Neural cell (in vitro differentiated cells): ENCODE data around the gene ALAS2. TPM values are rescaled to one million over a fixed set of nuclear protein-coding genes. Genes with fewer than 3 reads are reported as not detected.

Experiments
- H2AFZ ChIP-seq: fragments of 200-600, 300-800 bp; sonication (generic), shearing (Covaris generic); 2 replicates; pipeline ENCODE4 v1.6.0; 2014; ENCODE audit warnings: low read depth, mild to moderate bottlenecking, antibody characterized with exemption, low read length, moderate library complexity
- H3F3A ChIP-seq: fragments of 200-600 bp; shearing (Covaris generic); 2 replicates; pipeline ENCODE4 v1.6.1; 2016; ENCODE audit warnings: mild to moderate bottlenecking, moderate library complexity, mixed read lengths, antibody characterized with exemption, low read length; ENCODE audit not compliant: insufficient read depth, poor library complexity, severe bottlenecking
- H3K27ac ChIP-seq: fragments of 200-600, 300-800 bp; sonication (generic), shearing (Covaris generic); 2 replicates; pipeline ENCODE4 v1.5.1; 2014; ENCODE audit warnings: mild to moderate bottlenecking, low read length, moderate library complexity
- H3K27me3 ChIP-seq: fragments of 300-800, 200-600 bp; sonication (generic), shearing (Covaris generic); 2 replicates; pipeline ENCODE4 v1.6.0; 2014; ENCODE audit warnings: mild to moderate bottlenecking, low read depth, low read length, moderate library complexity; ENCODE audit not compliant: insufficient read depth
- H3K36me3 ChIP-seq: fragments of 300-800, 200-600 bp; sonication (generic), shearing (Covaris generic); 2 replicates; pipeline ENCODE4 v1.5.1; 2014; ENCODE audit warnings: mild to moderate bottlenecking, antibody characterized with exemption, low read length, moderate library complexity; ENCODE audit not compliant: insufficient read depth
- H3K4me2 ChIP-seq: fragments of 300-800, 200-600 bp; sonication (generic), shearing (Covaris generic); 2 replicates; pipeline ENCODE4 v1.6.0; 2014; ENCODE audit warnings: mild to moderate bottlenecking, low read length
- H3K4me3 ChIP-seq: fragments of 300-800, 200-600 bp; sonication (generic), shearing (Covaris generic); 2 replicates; pipeline ENCODE4 v1.5.1; 2014; ENCODE audit warnings: mild to moderate bottlenecking, low read length, moderate library complexity
- H3K79me2 ChIP-seq: fragments of 200-600 bp; shearing (Covaris generic); replicated peaks from 2 replicates; pipeline ENCODE4 v1.6.0; 2014; ENCODE audit warnings: mild to moderate bottlenecking, low read length, moderate library complexity; ENCODE audit not compliant: insufficient read depth
- H3K9ac ChIP-seq: fragments of 300-800, 200-600 bp; sonication (generic), shearing (Covaris generic); 2 replicates; pipeline ENCODE4 v1.6.1; 2016; ENCODE audit warnings: mild to moderate bottlenecking, low read length, mixed read lengths
- H3K9me2 ChIP-seq: fragments of 200-600 bp; shearing (Covaris generic); 2 replicates; pipeline ENCODE4 v1.6.1; 2016; ENCODE audit warnings: mild to moderate bottlenecking, low read length, mixed read lengths; ENCODE audit not compliant: insufficient read depth
- H3K9me3 ChIP-seq: fragments of 200-600, 300-800 bp; sonication (generic), shearing (Covaris generic); 2 replicates; pipeline ENCODE4 v1.6.1; 2016; ENCODE audit warnings: mild to moderate bottlenecking, mixed run types, low read length, moderate library complexity, mixed read lengths
- H4K20me1 ChIP-seq: fragments of 200-600 bp; shearing (Covaris generic); 2 replicates; pipeline ENCODE4 v1.6.1; 2016; ENCODE audit warnings: mild to moderate bottlenecking, mixed run types; ENCODE audit not compliant: insufficient read depth
- CTCF ChIP-seq: fragments of 450-650 bp; IDR thresholded peaks from 2 replicates; pipeline ENCODE4 v1.5.1; 2014; ENCODE audit warnings: antibody characterized with exemption, mild to moderate bottlenecking, moderate library complexity; ENCODE audit not compliant: poor library complexity, severe bottlenecking
- EP300 ChIP-seq: fragments of 450-650 bp; conservative IDR thresholded peaks from 2 replicates; pipeline ENCODE4 v1.6.1; 2014; ENCODE audit warnings: antibody characterized with exemption, mild to moderate bottlenecking, moderate library complexity; ENCODE audit not compliant: poor library complexity, severe bottlenecking
- EZH2 ChIP-seq: fragments of 200-600, 300-800 bp; shearing (Covaris generic), sonication (generic); IDR thresholded peaks from 2 replicates; pipeline ENCODE4 v1.6.1; 2014; ENCODE audit warnings: antibody characterized with exemption, low read length, borderline replicate concordance, mild to moderate bottlenecking; ENCODE audit not compliant: insufficient read depth, poor library complexity, severe bottlenecking
- MXI1 ChIP-seq: fragments of 450-650 bp; conservative IDR thresholded peaks from 2 replicates; pipeline ENCODE4 v1.6.1; 2014; ENCODE audit warnings: antibody characterized with exemption, mild to moderate bottlenecking; ENCODE audit not compliant: poor library complexity, severe bottlenecking
- POLR2AphosphoS5 ChIP-seq: IDR thresholded peaks from 2 replicates; pipeline ENCODE4 v1.6.1; 2012
- RAD21 ChIP-seq: fragments of 450-650 bp; conservative IDR thresholded peaks from 2 replicates; pipeline ENCODE4 v1.6.1; 2014; ENCODE audit warnings: antibody characterized with exemption, mild to moderate bottlenecking, moderate library complexity
- REST ChIP-seq: IDR thresholded peaks from 2 replicates; pipeline ENCODE4 v1.6.1; 2012; ENCODE audit warnings: borderline replicate concordance
- SMC3 ChIP-seq: fragments of 450-650 bp; conservative IDR thresholded peaks from 2 replicates; pipeline ENCODE4 v1.6.1; 2014; ENCODE audit warnings: antibody characterized with exemption, mild to moderate bottlenecking, moderate library complexity; ENCODE audit not compliant: poor library complexity
- TAF1 ChIP-seq: IDR thresholded peaks from 2 replicates; pipeline ENCODE4 v1.6.1; 2012; ENCODE audit warnings: low read depth
- polyA plus RNA-seq: library from polyadenylated mRNA; depleted of rRNA; stranded (reverse); fragments of >200 nt; gene quantifications from 2 replicates; pipeline ENCODE4 v1.2.3, GENCODE V29; 2014

Gene ALAS2
- polyA plus RNA-seq, 1 donor from 2014 or later = not detected

GRCh38 chrX:55028611-55029010 is 2.2 kb downstream of the ALAS2 start:
- no peaks in the 10 kb centered on the region for H3K9me3 ChIP-seq
- H3K4me2 ChIP-seq = no peak overlapping the region
- no peak overlapping the region for H2AFZ ChIP-seq
- H3K9ac ChIP-seq = no peak overlapping the region
- no peaks in the 10 kb centered on the region for H3K79me2 ChIP-seq
- no peaks in the 10 kb centered on the region for H3K36me3 ChIP-seq
- H3K9me2 ChIP-seq = no peaks in the 10 kb centered on the region
- H3K4me3 ChIP-seq = no peak overlapping the region
- H4K20me1 ChIP-seq = no peaks in the 10 kb centered on the region
- H3K27me3 ChIP-seq = no peaks in the 10 kb centered on the region
- TF ChIP-seq REST (no peak), RAD21 (no peak), POLR2AphosphoS5 (no peak), EP300 (no peak), TAF1 (no peak), EZH2 (no peak), CTCF (no peak), MXI1 (no peak)
- no peaks in the 10 kb centered on the region for H3F3A ChIP-seq
- H3K27ac ChIP-seq = no peak overlapping the region

- no peaks in the 10 kb centered on the region for H3K79me2 ChIP-seq
- TF ChIP-seq REST (no peak), SMC3 (no peak), MXI1 (no peak), RAD21 (no peak), EZH2 (no peak), CTCF (no peak), EP300 (no peak), POLR2AphosphoS5 (no peak), TAF1 (no peak)
- no peaks in the 10 kb centered on the region for H3F3A ChIP-seq
- no peak overlapping the region for H3K9ac ChIP-seq
- H2AFZ ChIP-seq = no peak overlapping the region
- H3K36me3 ChIP-seq = no peaks in the 10 kb centered on the region
- no peak overlapping the region for H3K4me3 ChIP-seq
- no peaks in the 10 kb centered on the region for H3K27me3 ChIP-seq
- no peaks in the 10 kb centered on the region for H3K9me2 ChIP-seq
- H4K20me1 ChIP-seq = no peaks in the 10 kb centered on the region
- no peak overlapping the region for H3K4me2 ChIP-seq
- H3K27ac ChIP-seq = no peak overlapping the region
- no peaks in the 10 kb centered on the region for H3K9me3 ChIP-seq
These were observed 2.7 kb downstream of the ALAS2 start for GRCh38 chrX:55028040-55028439.
